Measurements from ENCODE around the gene BPIFB4. TPM values are rescaled to one million over a fixed set of nuclear protein-coding genes. Genes with fewer than 3 reads are reported as not detected.

The BPIFB4 gene
- total RNA-seq, 1 experiment from 2014 or later: not detected

DNA sequence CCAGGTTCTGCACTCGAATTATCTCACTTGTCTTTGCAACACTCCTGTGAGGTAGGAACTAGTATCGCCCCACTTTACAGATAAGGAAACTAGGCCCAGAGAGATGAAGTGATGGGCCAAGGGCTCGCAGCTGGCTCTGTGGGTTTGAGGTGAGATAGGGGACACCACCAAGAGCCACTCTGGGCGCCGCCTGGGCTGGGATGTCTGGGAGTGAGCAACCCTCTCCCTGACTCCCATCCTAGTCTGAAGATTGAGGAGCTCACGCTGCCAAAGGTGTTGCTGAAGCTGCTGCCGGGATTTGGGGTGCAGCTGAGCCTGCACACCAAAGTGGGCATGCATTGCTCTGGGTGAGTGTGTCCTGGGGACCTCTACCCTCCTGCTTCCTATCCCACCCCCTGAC lies 20.3 kb upstream of the BPIFB4 start:
- DNase-seq (ENCODE audit: low spot score): no peak
- H3K4me1 ChIP-seq (ENCODE audit: insufficient read depth, low read length, poor library complexity, severe bottlenecking): no peaks in the 10 kb centered on the region
- TF ChIP-seq, protein P1, sequence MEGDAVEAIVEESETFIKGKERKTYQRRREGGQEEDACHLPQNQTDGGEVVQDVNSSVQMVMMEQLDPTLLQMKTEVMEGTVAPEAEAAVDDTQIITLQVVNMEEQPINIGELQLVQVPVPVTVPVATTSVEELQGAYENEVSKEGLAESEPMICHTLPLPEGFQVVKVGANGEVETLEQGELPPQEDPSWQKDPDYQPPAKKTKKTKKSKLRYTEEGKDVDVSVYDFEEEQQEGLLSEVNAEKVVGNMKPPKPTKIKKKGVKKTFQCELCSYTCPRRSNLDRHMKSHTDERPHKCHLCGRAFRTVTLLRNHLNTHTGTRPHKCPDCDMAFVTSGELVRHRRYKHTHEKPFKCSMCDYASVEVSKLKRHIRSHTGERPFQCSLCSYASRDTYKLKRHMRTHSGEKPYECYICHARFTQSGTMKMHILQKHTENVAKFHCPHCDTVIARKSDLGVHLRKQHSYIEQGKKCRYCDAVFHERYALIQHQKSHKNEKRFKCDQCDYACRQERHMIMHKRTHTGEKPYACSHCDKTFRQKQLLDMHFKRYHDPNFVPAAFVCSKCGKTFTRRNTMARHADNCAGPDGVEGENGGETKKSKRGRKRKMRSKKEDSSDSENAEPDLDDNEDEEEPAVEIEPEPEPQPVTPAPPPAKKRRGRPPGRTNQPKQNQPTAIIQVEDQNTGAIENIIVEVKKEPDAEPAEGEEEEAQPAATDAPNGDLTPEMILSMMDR (conservative IDR thresholded peaks at IDR 0.05; ENCODE audit: low read depth, low read length): no peak
- no peak for TF ChIP-seq EZH2 (IDR thresholded peaks at IDR 0.05; ENCODE audit: borderline replicate concordance, low read depth, low read length, poor library complexity, severe bottlenecking)
- CTCF ChIA-PET: no interaction called here
- H3K27me3 ChIP-seq (replicated peaks; ENCODE audit: insufficient read depth, low read depth, low read length, poor library complexity): no peaks in the 10 kb centered on the region
- BruUV-seq (replicated peaks): no TSS peak
- no peaks in the 10 kb centered on the region for H3K9me3 ChIP-seq (ENCODE audit: low read depth, low read length, poor library complexity, severe bottlenecking)
- POLR2A ChIA-PET (ENCODE audit: low non-redundant PET): no interaction called here
- H3K4me3 ChIP-seq (ENCODE audit: low read depth, low read length, poor library complexity, severe bottlenecking): no peak overlapping the region
- no peaks in the 10 kb centered on the region for H3K36me3 ChIP-seq (ENCODE audit: insufficient read depth, low read length, poor library complexity, severe bottlenecking)
- H3K27ac ChIP-seq (ENCODE audit: low read depth, low read length, poor library complexity, severe bottlenecking): no peak overlapping the region
- intact Hi-C loops (cut with micrococcal nuclease; ENCODE audit: unreplicated experiment): no loop called here

DNA sequence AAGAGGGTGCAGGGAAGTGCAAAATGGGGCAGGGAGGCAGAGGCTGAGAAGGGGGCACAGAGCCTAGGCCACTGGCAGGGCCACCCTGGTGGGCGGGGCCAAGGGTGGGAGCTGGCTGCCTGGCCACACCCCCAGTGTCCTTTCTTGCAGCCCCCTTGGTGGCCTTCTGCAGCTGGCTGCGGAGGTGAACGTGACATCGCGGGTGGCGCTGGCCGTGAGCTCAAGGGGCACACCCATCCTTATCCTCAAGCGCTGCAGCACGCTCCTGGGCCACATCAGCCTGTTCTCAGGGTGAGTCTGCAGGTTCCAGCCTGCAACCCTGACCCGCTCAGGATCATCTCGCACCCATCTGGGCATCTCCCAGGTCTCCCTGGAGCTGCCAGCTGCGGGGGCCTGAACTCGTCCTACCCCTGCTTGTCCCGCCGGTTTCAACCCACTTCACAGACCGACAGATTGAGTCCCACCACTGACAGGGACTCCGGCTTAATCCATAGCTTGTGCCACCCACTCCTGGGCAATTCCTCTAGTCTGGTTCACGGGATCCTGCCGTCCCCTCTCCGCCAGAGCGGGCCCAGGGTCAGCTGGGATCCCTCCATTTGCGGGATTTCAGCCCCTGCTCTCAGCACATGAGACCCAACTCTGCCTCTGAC lies 19.6 kb upstream of the BPIFB4 start:
- ChIA-PET CTCF (no interaction called here), POLR2A (ENCODE audit: low non-redundant PET) (interaction anchor here (0.6 kb wide), 1 partner anchor 44 kb away, joined by 3 read pairs; no protein-coding TSS in a partner anchor)
- intact Hi-C loops (cut with micrococcal nuclease; ENCODE audit: unreplicated experiment): no loop called here
- no peak for TF ChIP-seq EZH2 (IDR thresholded peaks at IDR 0.05; ENCODE audit: borderline replicate concordance, low read depth, low read length, poor library complexity, severe bottlenecking)
- TF ChIP-seq, protein P1 (conservative IDR thresholded peaks at IDR 0.05; ENCODE audit: low read depth, low read length): no peak
- Histone ChIP-seq H3K9me3 (ENCODE audit: low read depth, low read length, poor library complexity, severe bottlenecking) (no peaks in the 10 kb centered on the region), H3K36me3 (ENCODE audit: insufficient read depth, low read length, poor library complexity, severe bottlenecking) (no peaks in the 10 kb centered on the region), H3K27ac (ENCODE audit: low read depth, low read length, poor library complexity, severe bottlenecking) (no peak overlapping the region), H3K27me3 (replicated peaks; ENCODE audit: insufficient read depth, low read depth, low read length, poor library complexity) (no peaks in the 10 kb centered on the region), H3K4me3 (ENCODE audit: low read depth, low read length, poor library complexity, severe bottlenecking) (no peak overlapping the region), H3K4me1 (ENCODE audit: insufficient read depth, low read length, poor library complexity, severe bottlenecking) (no peaks in the 10 kb centered on the region)
- BruUV-seq (replicated peaks): no TSS peak
- DNase-seq (ENCODE audit: low spot score): no peak

DNA sequence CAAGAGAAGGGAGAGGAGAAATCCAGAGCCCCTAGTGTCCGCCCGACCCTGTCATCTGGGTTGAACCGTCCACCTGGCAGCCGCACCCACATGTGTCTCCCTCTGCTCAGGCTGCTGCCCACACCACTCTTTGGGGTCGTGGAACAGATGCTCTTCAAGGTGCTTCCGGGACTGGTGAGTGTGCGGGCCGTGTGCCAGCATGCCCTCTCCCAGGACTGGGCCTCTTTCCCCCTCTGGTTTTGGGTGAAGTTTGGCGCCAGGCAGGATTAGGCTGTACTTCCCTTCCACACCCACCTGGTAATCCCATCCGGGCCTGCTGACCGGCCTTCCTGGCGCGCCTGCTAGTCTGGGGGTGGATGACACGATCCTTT lies 17.8 kb upstream of the BPIFB4 start:
- H3K36me3 ChIP-seq (ENCODE audit: insufficient read depth, low read length, poor library complexity, severe bottlenecking): no peaks in the 10 kb centered on the region
- no peak for DNase-seq (ENCODE audit: low spot score)
- no peaks in the 10 kb centered on the region for H3K27me3 ChIP-seq (replicated peaks; ENCODE audit: insufficient read depth, low read depth, low read length, poor library complexity)
- no peaks in the 10 kb centered on the region for H3K4me1 ChIP-seq (ENCODE audit: insufficient read depth, low read length, poor library complexity, severe bottlenecking)
- H3K27ac ChIP-seq (ENCODE audit: low read depth, low read length, poor library complexity, severe bottlenecking): no peak overlapping the region
- no peaks in the 10 kb centered on the region for H3K9me3 ChIP-seq (ENCODE audit: low read depth, low read length, poor library complexity, severe bottlenecking)
- intact Hi-C loops (cut with micrococcal nuclease; ENCODE audit: unreplicated experiment): no loop called here
- POLR2A ChIA-PET (ENCODE audit: low non-redundant PET): no interaction called here
- CTCF ChIA-PET: no interaction called here
- H3K4me3 ChIP-seq (ENCODE audit: low read depth, low read length, poor library complexity, severe bottlenecking): no peak overlapping the region
- TF ChIP-seq, protein P1 (conservative IDR thresholded peaks at IDR 0.05; ENCODE audit: low read depth, low read length): no peak
- TF ChIP-seq EZH2 (IDR thresholded peaks at IDR 0.05; ENCODE audit: borderline replicate concordance, low read depth, low read length, poor library complexity, severe bottlenecking): no peak
- no TSS peak for BruUV-seq (replicated peaks)
